Neural cell (in vitro differentiated cells): Measurements from ENCODE around the gene KCNIP4.

ENCODE experiments used
- RAD21 ChIP-seq: fragments of 450-650 bp; conservative IDR thresholded peaks from 2 replicates; pipeline ENCODE4 v1.6.1; 2014; ENCODE audit warnings: antibody characterized with exemption, mild to moderate bottlenecking, moderate library complexity
- REST ChIP-seq: IDR thresholded peaks from 2 replicates; pipeline ENCODE4 v1.6.1; 2012; ENCODE audit warnings: borderline replicate concordance
- SMC3 ChIP-seq: fragments of 450-650 bp; conservative IDR thresholded peaks from 2 replicates; pipeline ENCODE4 v1.6.1; 2014; ENCODE audit warnings: antibody characterized with exemption, mild to moderate bottlenecking, moderate library complexity; ENCODE audit not compliant: poor library complexity
- TF ChIP-seq, protein P1 (sequence below): fragments of 450-650 bp; IDR thresholded peaks from 2 replicates; pipeline ENCODE4 v1.5.1; 2014; ENCODE audit warnings: antibody characterized with exemption, mild to moderate bottlenecking, moderate library complexity; ENCODE audit not compliant: poor library complexity, severe bottlenecking

- no peak for TF ChIP-seq RAD21
- TF ChIP-seq, protein P1, sequence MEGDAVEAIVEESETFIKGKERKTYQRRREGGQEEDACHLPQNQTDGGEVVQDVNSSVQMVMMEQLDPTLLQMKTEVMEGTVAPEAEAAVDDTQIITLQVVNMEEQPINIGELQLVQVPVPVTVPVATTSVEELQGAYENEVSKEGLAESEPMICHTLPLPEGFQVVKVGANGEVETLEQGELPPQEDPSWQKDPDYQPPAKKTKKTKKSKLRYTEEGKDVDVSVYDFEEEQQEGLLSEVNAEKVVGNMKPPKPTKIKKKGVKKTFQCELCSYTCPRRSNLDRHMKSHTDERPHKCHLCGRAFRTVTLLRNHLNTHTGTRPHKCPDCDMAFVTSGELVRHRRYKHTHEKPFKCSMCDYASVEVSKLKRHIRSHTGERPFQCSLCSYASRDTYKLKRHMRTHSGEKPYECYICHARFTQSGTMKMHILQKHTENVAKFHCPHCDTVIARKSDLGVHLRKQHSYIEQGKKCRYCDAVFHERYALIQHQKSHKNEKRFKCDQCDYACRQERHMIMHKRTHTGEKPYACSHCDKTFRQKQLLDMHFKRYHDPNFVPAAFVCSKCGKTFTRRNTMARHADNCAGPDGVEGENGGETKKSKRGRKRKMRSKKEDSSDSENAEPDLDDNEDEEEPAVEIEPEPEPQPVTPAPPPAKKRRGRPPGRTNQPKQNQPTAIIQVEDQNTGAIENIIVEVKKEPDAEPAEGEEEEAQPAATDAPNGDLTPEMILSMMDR = no peak
- no peak for TF ChIP-seq REST
- no peak for TF ChIP-seq SMC3
Measured at GRCh38 chr4:21826071-21826470, 122.5 kb downstream of the KCNIP4 start.
